Nephron (organoid): ENCODE results near the gene ALDH1A2.
"Not testable (repeated sequence)": the region's sequence is repeated elsewhere in the genome, so short reads cannot be mapped to it uniquely, and the experiment has no call there.

Experiments
- H3K27ac Mint-ChIP-seq, 3 experiments: 2 replicates each; pipeline ENCODE4 v1.8.0; 2020; ENCODE audit warnings: mixed read lengths in 3 of 3, mild to moderate bottlenecking in 2 of 3, moderate library complexity in 1 of 3
- H3K27me3 Mint-ChIP-seq: 2 replicates; pipeline ENCODE4 v1.8.0; 2021; ENCODE audit warnings: low read depth, mild to moderate bottlenecking, moderate library complexity, mixed read lengths
- H3K36me3 Mint-ChIP-seq: 2 replicates; pipeline ENCODE4 v1.8.0; 2020; ENCODE audit warnings: low read depth, mixed read lengths
- H3K4me1 Mint-ChIP-seq: 2 replicates; pipeline ENCODE4 v1.8.0; 2020; ENCODE audit warnings: mixed read lengths
- H3K4me3 Mint-ChIP-seq, 3 experiments: 2 replicates each; pipeline ENCODE4 v1.8.0; 2020; ENCODE audit warnings: mild to moderate bottlenecking in 3 of 3, mixed read lengths in 3 of 3, moderate library complexity in 2 of 3
- H3K9me3 Mint-ChIP-seq: 2 replicates; pipeline ENCODE4 v1.8.0; 2020; ENCODE audit warnings: mixed read lengths
- CTCF ChIP-seq, 3 experiments: fragments of 200-600 bp; sonication (generic); IDR thresholded peaks; one replicate each; pipeline ENCODE4 v1.5.0; 2021; ENCODE audit warnings: antibody characterized with exemption in 3 of 3; ENCODE audit not compliant: unreplicated experiment in 3 of 3

The ALDH1A2 gene

DNA sequence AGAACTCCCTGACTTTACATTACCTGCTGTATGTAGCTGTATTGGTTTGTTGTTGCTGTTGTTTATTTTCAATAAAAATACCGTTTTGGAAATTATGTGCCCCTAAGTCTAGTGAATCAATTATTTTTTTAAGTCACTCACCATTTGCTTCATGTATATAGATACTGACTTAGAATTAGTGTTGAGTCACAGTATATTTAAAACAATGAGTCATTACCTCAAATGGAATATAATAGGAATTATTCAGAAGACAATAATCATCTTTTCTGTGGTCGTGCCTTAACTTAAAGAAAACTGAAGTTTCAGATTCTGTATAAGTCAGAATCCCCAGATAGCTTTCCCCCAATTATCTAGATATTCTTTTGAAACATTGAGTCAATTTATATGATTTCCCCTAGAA lies 21.0 kb upstream of the ALDH1A2 start:
- Mint-ChIP-seq H3K36me3 (no peaks in the 10 kb centered on the region), H3K27ac (no peak overlapping the region), H3K4me3 (no peak overlapping the region), H3K4me1 (no peaks in the 10 kb centered on the region), H3K9me3 (peaks cover 3% of the 10 kb centered on the region), H3K27me3 (no peaks in the 10 kb centered on the region)
- TF ChIP-seq CTCF (IDR thresholded peaks at IDR 0.05; ENCODE audit: unreplicated experiment in 3 of 3): no peak

DNA sequence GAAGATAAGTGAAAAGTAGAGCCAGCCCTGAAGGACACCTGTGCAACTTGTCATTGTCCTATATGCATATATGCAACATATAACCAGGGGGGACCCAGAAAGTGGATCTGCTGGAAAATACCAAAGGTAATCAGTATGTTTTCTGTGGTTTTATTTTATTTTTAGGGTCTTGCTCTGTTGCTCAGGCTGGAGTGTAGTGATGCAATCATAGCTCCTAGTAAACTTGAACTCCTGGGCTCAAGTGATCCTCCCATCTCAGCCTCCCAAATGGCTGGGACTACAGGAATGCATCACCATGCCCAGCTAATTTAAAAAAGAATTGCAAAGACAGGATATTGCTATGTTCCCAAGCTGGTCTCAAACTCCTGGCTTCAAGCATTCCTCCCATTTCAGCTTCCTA lies 18.0 kb upstream of the ALDH1A2 start:
- Mint-ChIP-seq H3K4me1 (no peaks in the 10 kb centered on the region), H3K9me3 (no peaks in the 10 kb centered on the region), H3K36me3 (no peaks in the 10 kb centered on the region), H3K4me3 (no peak overlapping the region), H3K27ac (no peak overlapping the region), H3K27me3 (no peaks in the 10 kb centered on the region)
- no peak for TF ChIP-seq CTCF (IDR thresholded peaks at IDR 0.05; ENCODE audit: unreplicated experiment in 3 of 3)

- no peaks in the 10 kb centered on the region for H3K4me1 Mint-ChIP-seq
- no peaks in the 10 kb centered on the region for H3K27me3 Mint-ChIP-seq
- H3K4me3 Mint-ChIP-seq: no peak overlapping the region
- TF ChIP-seq CTCF (IDR thresholded peaks at IDR 0.05; ENCODE audit: unreplicated experiment in 3 of 3): no peak
- no peaks in the 10 kb centered on the region for H3K36me3 Mint-ChIP-seq
- no peak overlapping the region for H3K27ac Mint-ChIP-seq
- no peaks in the 10 kb centered on the region for H3K9me3 Mint-ChIP-seq
These were observed 16.4 kb upstream of the ALDH1A2 start for GRCh38 chr15:58081891-58082290.

GRCh38 chr15:58081456-58081855 lies 15.9 kb upstream of the ALDH1A2 start:
- Mint-ChIP-seq H3K4me3 (no peak overlapping the region), H3K27me3 (no peaks in the 10 kb centered on the region), H3K27ac (no peak overlapping the region), H3K36me3 (no peaks in the 10 kb centered on the region), H3K4me1 (no peaks in the 10 kb centered on the region), H3K9me3 (no peaks in the 10 kb centered on the region)
- no peak for TF ChIP-seq CTCF (IDR thresholded peaks at IDR 0.05; ENCODE audit: unreplicated experiment in 3 of 3)

GRCh38 chr15:58080959-58081358 lies 15.4 kb upstream of the ALDH1A2 start:
- H3K36me3 Mint-ChIP-seq, H3K4me1 Mint-ChIP-seq, H3K27me3 Mint-ChIP-seq, H3K27ac Mint-ChIP-seq, H3K9me3 Mint-ChIP-seq, H3K4me3 Mint-ChIP-seq: not testable (repeated sequence)

DNA sequence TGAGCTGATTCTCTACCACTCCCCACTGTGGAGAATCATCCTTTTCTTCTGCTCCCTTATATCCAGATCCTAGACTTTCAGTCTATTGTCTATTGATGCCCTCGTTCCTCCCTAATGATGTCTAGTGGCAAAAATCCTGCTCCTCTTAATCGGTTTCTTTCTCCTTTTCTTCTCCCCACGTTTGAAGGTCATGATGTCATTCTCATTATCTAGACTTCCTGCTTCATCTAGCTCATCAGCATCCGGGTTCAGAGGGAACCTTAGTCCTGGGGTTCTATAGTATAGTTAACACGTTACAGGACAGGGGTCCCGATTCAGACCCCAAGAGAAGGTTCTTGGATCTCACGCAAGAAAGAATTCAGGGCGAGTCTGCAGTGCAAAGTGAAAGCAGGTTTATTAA lies 14.9 kb upstream of the ALDH1A2 start:
- H3K27me3 Mint-ChIP-seq: no peaks in the 10 kb centered on the region
- H3K36me3 Mint-ChIP-seq: no peaks in the 10 kb centered on the region
- H3K4me3 Mint-ChIP-seq: no peak overlapping the region
- no peak for TF ChIP-seq CTCF (IDR thresholded peaks at IDR 0.05; ENCODE audit: unreplicated experiment in 3 of 3)
- no peaks in the 10 kb centered on the region for H3K9me3 Mint-ChIP-seq
- H3K4me1 Mint-ChIP-seq: no peaks in the 10 kb centered on the region
- H3K27ac Mint-ChIP-seq: no peak overlapping the region

GRCh38 chr15:58078591-58078990 lies 13.1 kb upstream of the ALDH1A2 start:
- H3K36me3 Mint-ChIP-seq: no peaks in the 10 kb centered on the region
- H3K27ac Mint-ChIP-seq: no peak overlapping the region
- no peaks in the 10 kb centered on the region for H3K9me3 Mint-ChIP-seq
- no peaks in the 10 kb centered on the region for H3K27me3 Mint-ChIP-seq
- no peak overlapping the region for H3K4me3 Mint-ChIP-seq
- TF ChIP-seq CTCF (IDR thresholded peaks at IDR 0.05; ENCODE audit: unreplicated experiment in 3 of 3): no peak
- no peaks in the 10 kb centered on the region for H3K4me1 Mint-ChIP-seq
